K562 (cell line): Measurements from ENCODE around the gene LLGL1. TPM values are rescaled to one million over a fixed set of nuclear protein-coding genes. Genes with fewer than 3 reads are reported as not detected.

Experiments
- ATAC-seq: fragments of 200-7000 bp; cut with Tn5 transposase; 3 replicates; pipeline ENCODE4 v1.9.1; 2020; ENCODE audit warnings: moderate library complexity
- BruUV-seq: library from RNA; stranded (reverse); fragments of 400-500 nt; replicated peaks from 2 replicates; lab custom pipeline; 2021; lab: Mats Ljungman, UMichigan
- CTCF ChIA-PET: fragments of 300-600 bp; formaldehyde crosslinking; extraction: SDS; loops from one replicate; lab custom pipeline; 2021; ENCODE audit warnings: low intra/inter-chr PET ratio; lab: Yijun Ruan, JAX
- POLR2A ChIA-PET: fragments of 300-600, 350-650 bp; sonication (Branson Sonifier 250); formaldehyde crosslinking; extraction: SDS; loops from one replicate; lab custom pipeline; 2021; ENCODE audit warnings: antibody characterized with exemption, inconsistent platforms; lab: Yijun Ruan, JAX
- DNase-seq, 4 experiments: peaks; one replicate each; pipeline versions ENCODE4 v3.0.0 to v3.0.0-alpha.2; 2011 to 2018; ENCODE audit warnings: low spot score in 3 of 4, mixed read lengths in 3 of 4; ENCODE audit errors: extremely low read depth in 1 of 4
- FAIRE-seq: peaks from 2 replicates; lab custom pipeline; 2011; peaks lifted over from hg19 to GRCh38; lab: Jason Lieb, UNC
- H2AFZ ChIP-seq: 2 replicates; pipeline ENCODE4 v1.6.0; 2011; ENCODE audit warnings: low read depth, low read length, control low read depth, inconsistent platforms
- H3K27ac ChIP-seq: fragments of 200-600 bp; 3 replicates; pipeline ENCODE4 v1.8.0; 2011; ENCODE audit warnings: low read depth, mild to moderate bottlenecking, control low read depth, inconsistent platforms, low read length, moderate library complexity, mixed read lengths; ENCODE audit errors: extremely low read depth
- H3K27me3 ChIP-seq, 2 experiments: fragments of 300-600 bp in 1 of 2; 2 replicates in 1 of 2; 3 replicates in 1 of 2; pipeline versions ENCODE4 v1.6.0 to v1.8.0; 2011; ENCODE audit warnings: inconsistent platforms in 2 of 2, low read length in 2 of 2, mild to moderate bottlenecking in 1 of 2, mixed read lengths in 1 of 2, moderate library complexity in 1 of 2; ENCODE audit not compliant: control insufficient read depth in 2 of 2, insufficient read depth in 2 of 2
- H3K36me3 ChIP-seq: fragments of 300-600 bp; 3 replicates; pipeline ENCODE4 v1.8.0; 2011; ENCODE audit warnings: mild to moderate bottlenecking, low read length, inconsistent platforms; ENCODE audit not compliant: control insufficient read depth, insufficient read depth
- H3K4me1 ChIP-seq, 2 experiments: fragments of 200-600 bp in 1 of 2; replicated peaks in 1 of 2; 2 replicates in 1 of 2; 3 replicates in 1 of 2; pipeline versions ENCODE4 v1.5.1 to v1.8.0; 2011; ENCODE audit warnings: inconsistent platforms in 2 of 2, low read length in 2 of 2, mild to moderate bottlenecking in 1 of 2, mixed read lengths in 1 of 2, moderate library complexity in 1 of 2; ENCODE audit not compliant: control insufficient read depth in 2 of 2, insufficient read depth in 2 of 2
- H3K4me2 ChIP-seq: 2 replicates; pipeline ENCODE4 v1.6.1; 2011; ENCODE audit warnings: low read length, control low read depth, inconsistent platforms, mixed read lengths; ENCODE audit not compliant: insufficient read depth
- H3K4me3 ChIP-seq: fragments of 200-600 bp; sonication (generic), shearing (Covaris generic); 2 replicates; pipeline ENCODE4 v1.5.1; 2016; ENCODE audit warnings: control low read depth, inconsistent platforms
- H3K79me2 ChIP-seq: fragments of 200-600 bp; 3 replicates; pipeline ENCODE4 v1.8.0; 2011; ENCODE audit warnings: low read length, inconsistent platforms; ENCODE audit not compliant: control insufficient read depth, insufficient read depth
- H3K9ac ChIP-seq, 2 experiments: 2 replicates each; pipeline versions ENCODE4 v1.6.0 to v1.6.1; 2011; ENCODE audit warnings: low read depth in 2 of 2, low read length in 2 of 2, control low read depth in 1 of 2, inconsistent platforms in 1 of 2, mild to moderate bottlenecking in 1 of 2, mixed read lengths in 1 of 2; ENCODE audit not compliant: insufficient read depth in 1 of 2
- H3K9me1 ChIP-seq: one replicate; pipeline ENCODE4 v1.6.0; 2011; ENCODE audit warnings: inconsistent platforms, mild to moderate bottlenecking, low read length, moderate library complexity; ENCODE audit not compliant: control insufficient read depth, insufficient read depth
- H3K9me3 ChIP-seq: replicated peaks from 2 replicates; pipeline ENCODE4 v1.5.1; 2011; ENCODE audit warnings: low read depth, low read length, inconsistent platforms; ENCODE audit not compliant: control insufficient read depth, insufficient read depth
- H4K20me1 ChIP-seq: replicated peaks from 2 replicates; pipeline ENCODE4 v1.6.1; 2011; ENCODE audit warnings: low read length, inconsistent platforms, mixed read lengths; ENCODE audit not compliant: control insufficient read depth, insufficient read depth
- E2F1 ChIP-seq: sonication (generic); formaldehyde crosslinking; IDR thresholded peaks from 2 replicates; pipeline ENCODE4 v1.8.1; 2023; ENCODE audit warnings: mild to moderate bottlenecking, missing genetic modification reagents, moderate library complexity
- ZBTB33 ChIP-seq: sonication (generic); formaldehyde crosslinking; IDR thresholded peaks from 2 replicates; pipeline ENCODE4 v1.8.1; 2023; ENCODE audit warnings: mild to moderate bottlenecking, missing genetic modification reagents
- ZKSCAN8 ChIP-seq: fragments of 200-800 bp; sonication (Bioruptor generic); IDR thresholded peaks from 2 replicates; pipeline ENCODE4 v1.6.1; 2016; ENCODE audit warnings: missing genetic modification characterization, missing compliant biosample characterization
- WGBS: fragments of 100-300 bp; shearing (Covaris generic); methylation state at CpG from one replicate; pipeline ENCODE4 v1.1.6; 2016; ENCODE audit warnings: low coverage, mixed read lengths; ENCODE audit not compliant: insufficient coverage; ENCODE audit errors: missing lambda C conversion rate; 5-methylcytosine and 5-hydroxymethylcytosine counted together
- in situ Hi-C: fragments of 300-500 bp; cut with MboI; formaldehyde crosslinking; loops from 4 replicates; pipeline ENCODE4 v1.15.0; 2018; ENCODE audit warnings: inconsistent platforms, mixed read lengths
- intact Hi-C: fragments of 100-400 bp; cut with micrococcal nuclease; formaldehyde crosslinking; loops from 2 replicates; pipeline ENCODE4 v1.14.2; 2022
- polyA plus RNA-seq, 8 experiments: library from polyadenylated mRNA; depleted of rRNA in 4 of 8; stranded (reverse) in 5 of 8; unstranded in 3 of 8; fragments of >200 nt; fragmentation: Nextera tagmentation in 2 of 8; fragmentation: Illumina TruSeq in 1 of 8; extraction: Ambion mirVana in 2 of 8; extraction: Trizol in 1 of 8; gene quantifications; 2 replicates each; pipeline versions ENCODE4 v1.2.1 to v1.2.3, GENCODE V29; 2011 to 2014; ENCODE audit warnings: inconsistent platforms in 1 of 8, missing spikeins in 1 of 8
- total RNA-seq, 7 experiments: library from RNA; depleted of rRNA in 6 of 7; stranded (reverse); fragments of >200 nt in 6 of 7; fragmentation: Illumina TruSeq in 2 of 7; extraction: Trizol in 2 of 7; gene quantifications; 2 replicates each; pipeline versions ENCODE4 v1.2.1 to v1.2.3, GENCODE V29; 2011 to 2021; ENCODE audit warnings: low replicate concordance in 1 of 7

Gene LLGL1
- total and polyA plus RNA-seq, 9 of the 15 experiments (the other 6 are each of a cell fraction or from before 2014, with no cell fraction given), result 0.11 to 12.9 (median 5.3) TPM; not detected in 1

- Histone ChIP-seq H2AFZ (peak overlapping the region; percentile 95), H3K4me1 (peaks cover 18 to 68% of the 10 kb centered on the region in 2 experiments; a peak in 4 of 5 replicates), H3K4me3 (peak overlapping the region; percentile 62), H3K9ac (peak overlapping the region; percentile 72 to 86; a peak in 3 of 4 replicates), H3K27ac (peak overlapping the region; percentile 50; the same call in 2 of the 3 replicates), H3K9me1 (no peaks in the 10 kb centered on the region), H4K20me1 (no peaks in the 10 kb centered on the region), H3K79me2 (peaks cover 23% of the 10 kb centered on the region), H3K36me3 (peaks cover 20% of the 10 kb centered on the region; the same call in 2 of the 3 replicates), H3K27me3 (no peaks in the 10 kb centered on the region), H3K9me3 (no peaks in the 10 kb centered on the region), H3K4me2 (peak overlapping the region; percentile 91)
- in situ Hi-C loops, result no loop called here
- FAIRE-seq, result no peak
- 37% methylated on average over 20 of the region's 22 CpGs for WGBS
- CTCF ChIA-PET, result no interaction called here
- POLR2A ChIA-PET, result interaction anchor here (0.9 to 2.6 kb wide), 3 partner anchors 11 to 31 kb away, joined by 3 to 9 read pairs (median 4); no protein-coding TSS in a partner anchor
- ATAC-seq, result no peak
- intact Hi-C loops, result no loop called here
- TF ChIP-seq E2F1 (CRISPR knock-in tag), result no peak
- peak; percentile 89 for TF ChIP-seq ZKSCAN8
- peak; percentile 40; the same call in 1 of the 2 replicates for TF ChIP-seq ZBTB33
- peak in 1 of 4 experiments; percentile 14 for DNase-seq
- BruUV-seq, result no TSS peak
Measured at GRCh38 chr17:18259621-18260331, 34.3 kb downstream of the LLGL1 start.
